Measurements from ENCODE around the gene PJA2.

- TF ChIP-seq, protein P1, sequence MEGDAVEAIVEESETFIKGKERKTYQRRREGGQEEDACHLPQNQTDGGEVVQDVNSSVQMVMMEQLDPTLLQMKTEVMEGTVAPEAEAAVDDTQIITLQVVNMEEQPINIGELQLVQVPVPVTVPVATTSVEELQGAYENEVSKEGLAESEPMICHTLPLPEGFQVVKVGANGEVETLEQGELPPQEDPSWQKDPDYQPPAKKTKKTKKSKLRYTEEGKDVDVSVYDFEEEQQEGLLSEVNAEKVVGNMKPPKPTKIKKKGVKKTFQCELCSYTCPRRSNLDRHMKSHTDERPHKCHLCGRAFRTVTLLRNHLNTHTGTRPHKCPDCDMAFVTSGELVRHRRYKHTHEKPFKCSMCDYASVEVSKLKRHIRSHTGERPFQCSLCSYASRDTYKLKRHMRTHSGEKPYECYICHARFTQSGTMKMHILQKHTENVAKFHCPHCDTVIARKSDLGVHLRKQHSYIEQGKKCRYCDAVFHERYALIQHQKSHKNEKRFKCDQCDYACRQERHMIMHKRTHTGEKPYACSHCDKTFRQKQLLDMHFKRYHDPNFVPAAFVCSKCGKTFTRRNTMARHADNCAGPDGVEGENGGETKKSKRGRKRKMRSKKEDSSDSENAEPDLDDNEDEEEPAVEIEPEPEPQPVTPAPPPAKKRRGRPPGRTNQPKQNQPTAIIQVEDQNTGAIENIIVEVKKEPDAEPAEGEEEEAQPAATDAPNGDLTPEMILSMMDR (IDR thresholded peaks at IDR 0.05): no peak
- TF ChIP-seq POLR2AphosphoS5 (IDR thresholded peaks at IDR 0.05) (no peak), POLR2A (IDR thresholded peaks at IDR 0.05) (no peak)
These were observed 105.5 kb downstream of the PJA2 start for GRCh38 chr5:109304309-109304708.
